Fibroblast of villous mesenchyme (primary cell): Measurements from ENCODE around the gene FYN. TPM values are rescaled to one million over a fixed set of nuclear protein-coding genes. Genes with fewer than 3 reads are reported as not detected.

Experiments used
- DNase-seq: peaks from one replicate; pipeline ENCODE4 v3.0.0-alpha.2; 2010; ENCODE audit warnings: low read depth
- H3K4me3 ChIP-seq: 2 replicates; pipeline ENCODE4 v1.5.1; 2011; ENCODE audit warnings: low read depth, mild to moderate bottlenecking, low read length
- CTCF ChIP-seq: IDR thresholded peaks from 2 replicates; pipeline ENCODE4 v1.5.1; 2012; ENCODE audit warnings: low read depth, mild to moderate bottlenecking, low read length; ENCODE audit not compliant: insufficient read depth
- total RNA-seq: library from RNA; depleted of rRNA; stranded (reverse); fragments of >200 nt; gene quantifications from 2 replicates; pipeline ENCODE4 v1.2.3, GENCODE V29; 2012

Gene FYN
- 26.8 and 35.1 TPM in 2 replicates for total RNA-seq

GRCh38 chr6:111873178-111874024, at the start of gene FYN:
FYN (minus strand) TSS chr6:111873452; CDS start chr6:111720051, 153,401 bp downstream.
- TF ChIP-seq CTCF: peak; percentile 35
- DNase-seq: peak; percentile 95
- H3K4me3 ChIP-seq: peak within 1 kb of the TSS; percentile 77

- TF ChIP-seq CTCF: no peak
- no peak overlapping the region for H3K4me3 ChIP-seq
- peak; percentile 87 for DNase-seq
Measured at GRCh38 chr6:111922454-111923297, 49.4 kb upstream of the FYN start.

- H3K4me3 ChIP-seq: no peak overlapping the region
- no peak for TF ChIP-seq CTCF
- no peak for DNase-seq
Measured at GRCh38 chr6:111921103-111921502, 47.9 kb upstream of the FYN start.

- TF ChIP-seq CTCF: no peak
- no peak overlapping the region for H3K4me3 ChIP-seq
- no peak for DNase-seq
Measured at GRCh38 chr6:111920578-111920977, 47.3 kb upstream of the FYN start.

GRCh38 chr6:111918825-111919224, 45.6 kb upstream of the FYN start:
- H3K4me3 ChIP-seq: no peak overlapping the region
- no peak for TF ChIP-seq CTCF
- peak; percentile 62 for DNase-seq

GRCh38 chr6:111916747-111917146, 43.5 kb upstream of the FYN start:
- no peak for TF ChIP-seq CTCF
- no peak overlapping the region for H3K4me3 ChIP-seq
- DNase-seq: no peak
